NCI-H2227 treated with DMSO at 0.1 percent for 48 hours (cell line): ENCODE measurements around the gene ARHGAP22.

ENCODE experiments used
- DNase-seq: peaks from one replicate; lab custom pipeline; 2025; lab: John Stamatoyannopoulos, UW

Gene ARHGAP22

DNA sequence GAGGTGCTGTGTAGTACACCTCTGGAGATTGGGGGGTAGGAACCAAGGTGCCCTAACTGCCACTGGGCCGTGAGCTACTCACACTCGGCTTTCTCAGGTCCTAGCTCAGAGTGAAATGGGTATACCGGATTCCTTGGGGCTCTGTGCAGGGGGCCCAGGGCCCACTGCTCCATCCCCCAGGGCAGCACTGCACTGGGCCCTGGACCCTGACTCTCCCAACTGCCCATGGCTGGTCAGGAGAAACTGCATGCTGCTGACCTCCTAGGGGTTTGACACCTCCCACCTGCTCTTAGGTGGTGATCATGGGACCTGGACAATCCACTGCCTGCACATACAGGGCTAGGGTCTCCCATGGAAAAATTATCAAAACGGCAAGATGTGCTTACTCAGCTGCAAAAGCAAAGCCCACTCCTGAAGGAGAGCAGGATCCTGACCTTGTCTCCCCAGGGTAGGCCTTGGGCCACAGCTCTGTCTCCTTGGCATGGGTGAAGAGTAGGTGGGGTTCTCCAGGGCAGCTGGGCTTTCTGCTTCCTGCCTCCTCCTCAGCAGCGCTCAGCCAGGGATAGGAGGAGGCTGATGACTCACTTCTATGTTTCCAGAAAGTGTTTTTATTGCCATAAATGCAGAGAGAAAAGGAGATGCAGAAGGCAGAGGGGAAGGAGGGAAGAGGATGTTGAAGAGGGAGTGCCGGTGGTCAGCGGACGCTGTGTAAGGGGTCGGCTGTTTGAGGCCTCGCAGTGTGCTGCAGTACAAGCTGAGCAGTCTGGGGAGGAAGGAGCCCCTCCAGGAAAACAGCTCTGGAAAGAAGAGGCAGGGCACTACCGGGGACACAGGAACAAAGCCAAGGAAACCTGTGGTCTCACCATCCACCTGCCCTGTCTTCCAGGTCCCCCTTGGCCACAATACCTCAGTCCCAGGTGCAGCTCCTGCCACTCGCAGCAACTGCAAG is 107.8 kb downstream of the ARHGAP22 start:
- DNase-seq = no peak

DNA sequence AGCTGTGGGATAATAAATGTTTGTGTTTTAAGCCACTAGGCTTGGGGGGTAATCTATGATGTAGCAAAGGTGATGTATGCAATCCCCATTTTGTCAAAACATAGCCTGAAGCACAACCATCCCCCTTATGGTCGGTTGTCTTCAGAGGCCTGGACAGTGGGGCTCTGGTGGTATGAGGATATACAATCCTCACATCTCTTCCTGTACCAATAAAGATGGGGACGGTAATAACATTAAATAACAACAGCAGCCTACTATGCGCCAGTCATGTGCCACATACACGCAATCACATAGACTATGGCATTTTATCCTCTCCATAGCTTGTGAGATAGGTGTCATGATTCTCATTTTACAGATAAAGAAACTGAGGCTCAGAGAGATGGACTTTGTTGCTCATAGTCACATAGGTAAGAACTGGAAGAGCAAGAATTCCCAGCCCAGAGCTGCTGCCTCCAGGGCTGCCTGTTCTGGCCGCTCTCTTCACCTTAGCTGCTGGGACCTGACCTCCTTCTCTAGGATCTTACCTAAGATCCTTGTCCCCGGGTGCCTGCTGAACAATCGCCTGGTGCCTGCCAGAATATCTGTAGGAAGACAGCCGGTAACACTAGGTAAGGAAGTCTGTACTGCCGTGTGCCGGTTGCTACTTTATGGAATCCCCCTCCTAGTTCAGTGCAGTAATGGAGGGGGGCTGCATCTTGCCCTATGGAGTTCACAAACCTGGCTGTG is 108.6 kb downstream of the ARHGAP22 start:
- no peak for DNase-seq

DNA sequence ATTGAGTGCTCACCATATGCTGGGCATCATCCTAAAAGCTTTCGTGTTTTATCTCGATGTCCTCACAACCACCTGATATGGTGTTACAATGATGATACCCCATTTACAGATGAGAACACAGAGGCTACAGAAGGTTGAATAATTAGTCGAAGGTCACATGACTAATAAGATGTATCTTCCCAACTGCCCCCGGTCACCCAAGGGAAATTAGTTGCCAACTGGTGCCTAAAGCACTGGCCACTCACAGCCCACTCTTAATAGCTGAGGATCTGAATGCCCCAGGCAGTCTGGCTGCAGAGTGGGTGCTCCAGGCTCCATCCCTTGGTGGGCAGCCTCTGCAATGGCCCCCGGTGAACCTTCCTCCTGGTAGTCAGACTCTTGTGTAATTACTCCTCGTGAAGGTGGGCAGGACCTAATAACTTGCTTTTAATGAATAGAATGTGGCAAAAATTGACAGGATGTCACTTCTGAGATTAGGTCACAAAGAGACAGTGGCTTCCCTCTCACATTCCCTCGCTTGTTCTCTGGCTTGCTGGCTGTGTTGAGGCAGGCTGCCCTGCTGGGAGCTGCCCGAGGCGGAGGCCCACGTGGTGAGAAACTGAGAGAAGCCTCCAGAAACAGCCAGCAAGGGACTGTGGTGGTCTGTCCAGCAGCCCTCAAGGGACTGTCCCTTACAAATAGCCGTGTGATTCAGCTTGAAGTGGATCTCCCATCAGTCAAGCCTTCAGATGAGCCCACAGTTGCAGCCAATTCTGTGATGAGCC is 109.4 kb downstream of the ARHGAP22 start:
- no peak for DNase-seq

DNA sequence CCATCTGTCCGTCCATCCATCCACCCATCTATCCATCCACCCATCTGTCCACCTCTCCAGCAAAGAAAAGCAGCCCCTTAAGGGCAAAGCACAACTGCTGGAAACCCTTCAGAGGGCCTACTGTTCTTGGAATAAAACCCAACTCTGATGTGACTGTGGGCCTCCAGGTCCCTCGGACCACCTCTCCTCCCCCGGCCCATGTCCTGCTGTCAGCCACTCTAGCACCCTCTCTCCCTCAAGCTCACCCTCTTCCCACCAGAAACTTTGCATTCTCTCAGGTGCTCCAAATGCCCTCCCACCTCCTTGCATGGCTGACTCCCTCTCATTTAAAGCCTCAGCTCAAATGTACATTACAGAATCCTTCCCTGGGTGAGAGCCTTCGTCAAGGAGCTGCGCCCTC is 110.3 kb downstream of the ARHGAP22 start:
- DNase-seq = no peak

DNA sequence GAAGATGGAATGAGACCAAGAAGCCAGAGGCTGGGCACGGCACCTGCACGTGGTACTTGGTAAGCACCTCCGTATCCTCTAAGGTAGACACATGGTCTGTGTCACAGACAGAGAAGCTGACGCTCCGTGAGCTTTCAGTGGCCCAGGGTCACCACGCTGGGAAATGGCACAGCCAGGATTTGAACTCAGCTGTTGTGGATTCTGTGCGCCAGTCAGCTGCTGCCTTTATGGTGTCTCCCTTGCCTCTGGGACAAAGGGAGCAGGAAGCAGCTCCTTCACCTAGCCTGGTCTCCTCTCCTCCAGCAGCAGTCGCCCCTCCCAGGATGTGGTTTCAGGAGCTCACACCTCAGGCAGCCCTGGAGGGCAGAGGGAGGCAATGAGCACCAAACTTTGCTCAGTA is 110.8 kb downstream of the ARHGAP22 start:
- no peak for DNase-seq

DNA sequence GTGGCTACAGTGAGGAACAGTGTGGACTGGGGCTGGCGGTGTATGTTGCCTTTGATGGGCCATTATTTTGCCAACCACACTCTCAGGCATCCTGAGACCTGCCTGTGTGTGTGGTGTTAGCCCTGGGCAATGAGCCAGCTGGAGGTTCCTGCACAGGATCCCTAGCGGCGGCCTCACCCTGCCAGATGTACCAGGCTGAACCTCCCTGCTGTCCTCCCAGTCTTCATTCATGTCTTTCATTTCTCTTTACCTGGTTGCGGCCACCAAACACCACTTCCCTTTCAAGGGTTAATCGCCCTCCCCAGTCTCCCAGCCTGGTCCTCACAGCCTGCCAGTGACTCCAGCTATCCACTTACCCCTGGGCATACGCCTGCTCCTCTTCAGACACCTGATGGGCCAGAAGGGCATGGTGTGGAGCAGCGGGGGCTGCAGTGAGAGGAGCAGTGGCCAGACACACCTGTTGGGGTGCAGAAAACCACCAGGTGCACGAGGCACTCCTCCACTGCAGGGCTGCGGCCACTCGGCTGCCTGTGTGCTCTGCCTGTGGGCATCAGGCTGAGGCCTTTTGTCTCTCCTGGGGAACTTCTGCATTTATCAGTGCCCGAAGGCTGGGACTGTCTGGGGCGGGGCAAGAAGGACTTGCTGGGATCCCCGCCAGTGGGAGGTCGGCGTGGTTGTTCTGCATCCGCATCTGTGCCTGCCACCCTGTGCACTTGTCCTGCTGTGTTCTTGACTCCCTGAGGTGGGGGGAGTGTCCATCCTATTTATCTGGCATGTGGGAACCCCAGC is 111.6 kb downstream of the ARHGAP22 start:
- DNase-seq = no peak

DNA sequence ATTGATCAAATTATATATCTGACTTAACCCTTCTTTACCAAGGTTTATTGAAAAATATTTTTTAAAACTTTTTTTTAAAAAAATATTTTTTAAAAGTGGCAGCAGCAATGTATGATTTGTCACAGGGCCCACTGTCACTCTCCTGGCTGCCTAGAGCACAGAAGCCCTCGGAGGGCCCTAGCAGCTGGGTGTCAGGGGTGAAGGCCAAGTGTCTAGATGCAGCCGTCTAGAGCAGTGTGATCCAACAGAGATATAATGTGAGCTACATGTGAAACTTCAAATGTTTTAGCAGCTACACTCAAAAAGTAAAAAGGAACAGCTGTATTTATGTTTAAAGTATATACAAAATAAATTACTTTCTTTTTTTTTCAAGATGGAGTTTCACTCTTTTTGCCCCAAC is 112.7 kb downstream of the ARHGAP22 start:
- no peak for DNase-seq

DNA sequence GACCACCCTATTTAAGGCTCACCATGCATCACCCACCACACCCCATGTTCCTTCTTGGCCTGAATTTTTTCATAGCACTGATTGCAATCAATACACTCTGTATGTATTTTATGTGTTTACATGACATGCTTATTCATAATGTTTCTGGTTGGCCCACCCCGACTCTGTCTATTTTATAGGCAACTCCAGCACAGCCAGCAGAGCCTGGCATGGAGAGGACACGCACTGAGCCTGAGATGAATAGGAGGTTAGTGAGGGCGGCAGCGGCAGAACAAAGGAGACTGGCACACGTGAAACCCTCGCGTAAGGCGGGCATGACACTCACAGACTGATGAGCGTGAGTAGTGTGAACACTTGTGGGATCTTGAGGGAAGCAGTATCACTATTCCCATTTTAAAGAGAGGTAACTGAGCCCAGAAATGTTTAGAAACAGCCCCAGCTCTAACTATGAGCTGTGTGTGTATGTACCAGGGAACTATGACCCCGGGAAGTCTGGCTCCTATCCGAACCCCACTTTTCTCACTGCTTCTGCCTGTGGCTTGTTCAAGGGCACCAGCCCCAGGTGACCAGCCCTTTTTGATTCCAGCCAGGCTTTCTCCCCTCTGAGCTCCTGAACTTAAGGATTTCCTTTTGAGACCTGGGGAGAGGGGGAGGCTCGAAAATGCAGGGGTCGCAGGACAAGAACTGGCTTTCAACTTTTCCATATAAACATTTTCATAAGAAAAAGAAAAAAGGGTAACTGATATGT is 113.3 kb downstream of the ARHGAP22 start:
- no peak for DNase-seq

DNA sequence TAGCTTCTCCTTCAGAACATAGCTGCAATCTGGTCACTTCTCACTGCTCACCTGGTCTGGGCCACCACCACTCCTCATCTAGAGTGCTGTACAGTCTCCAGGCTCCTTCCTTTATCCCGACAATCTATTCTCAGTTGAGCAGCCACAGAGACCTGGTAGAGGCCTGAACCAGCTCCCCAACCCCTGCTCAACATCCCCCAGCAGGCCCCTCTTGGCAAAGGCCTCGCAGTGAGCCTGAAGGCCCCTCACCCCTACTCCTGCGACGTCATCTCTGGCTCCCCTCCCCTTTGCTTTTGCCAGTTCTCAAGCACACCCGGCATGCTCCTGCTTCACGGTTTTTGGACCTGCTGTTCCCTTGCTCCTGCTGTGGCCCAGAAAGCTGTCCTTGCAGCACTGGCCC is 113.9 kb downstream of the ARHGAP22 start:
- DNase-seq = no peak

DNA sequence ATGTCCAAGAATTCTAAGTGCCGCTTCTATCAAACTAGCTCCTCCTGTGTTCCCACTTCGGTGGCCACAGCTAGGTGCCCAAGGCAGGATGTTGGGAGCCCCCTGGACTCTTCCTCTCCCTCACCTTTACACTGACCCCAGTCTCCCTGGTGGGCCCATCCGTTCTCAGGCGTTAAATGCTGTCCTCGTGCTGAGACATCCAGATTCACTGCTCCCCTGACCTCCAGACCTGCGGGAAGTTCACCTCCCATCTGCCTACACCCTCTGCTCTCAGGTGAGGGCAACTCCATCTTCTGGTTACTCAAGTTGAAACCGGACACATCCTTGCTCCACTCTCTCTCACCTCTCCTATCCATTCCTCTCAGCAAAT is 114.3 kb downstream of the ARHGAP22 start:
- DNase-seq = no peak

DNA sequence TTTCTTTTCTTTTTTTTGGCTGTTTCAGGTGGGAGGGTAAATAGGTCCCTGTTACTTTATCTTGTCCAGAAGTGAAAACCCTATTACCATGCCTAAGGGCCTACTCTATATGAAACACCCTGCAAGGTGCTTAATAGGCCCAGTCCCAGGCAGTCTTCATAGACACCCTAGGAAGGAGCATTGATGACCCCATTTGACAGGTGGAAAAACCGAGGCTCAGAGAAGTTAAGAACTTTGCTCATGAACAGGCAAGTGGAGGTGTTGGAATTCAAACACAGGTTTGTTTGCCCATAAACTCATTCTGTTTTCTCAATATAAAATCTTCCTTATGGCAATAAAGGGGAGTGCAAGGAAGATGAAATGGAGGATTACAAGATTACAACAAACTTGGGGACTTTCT is 115.8 kb downstream of the ARHGAP22 start:
- no peak for DNase-seq

DNA sequence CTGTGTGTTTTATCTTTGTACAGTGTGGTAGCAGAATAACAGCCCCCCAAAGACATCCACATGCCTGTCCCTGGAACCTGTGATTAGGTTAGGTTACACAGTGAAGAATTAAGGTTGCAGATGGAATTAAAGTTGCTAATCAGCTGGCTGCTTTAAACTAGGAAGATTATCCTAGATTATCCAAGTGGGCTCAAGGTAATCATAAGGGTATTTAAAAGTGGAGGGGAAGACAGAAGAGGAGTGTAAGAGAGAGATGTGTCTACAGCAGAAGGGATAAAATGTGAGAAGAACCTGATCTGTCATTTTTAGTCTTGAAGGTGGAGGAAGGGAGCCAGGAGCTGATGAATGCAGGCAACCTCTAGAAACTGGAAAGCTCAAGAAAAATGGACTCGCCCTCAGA is 117.6 kb downstream of the ARHGAP22 start:
- no peak for DNase-seq

DNA sequence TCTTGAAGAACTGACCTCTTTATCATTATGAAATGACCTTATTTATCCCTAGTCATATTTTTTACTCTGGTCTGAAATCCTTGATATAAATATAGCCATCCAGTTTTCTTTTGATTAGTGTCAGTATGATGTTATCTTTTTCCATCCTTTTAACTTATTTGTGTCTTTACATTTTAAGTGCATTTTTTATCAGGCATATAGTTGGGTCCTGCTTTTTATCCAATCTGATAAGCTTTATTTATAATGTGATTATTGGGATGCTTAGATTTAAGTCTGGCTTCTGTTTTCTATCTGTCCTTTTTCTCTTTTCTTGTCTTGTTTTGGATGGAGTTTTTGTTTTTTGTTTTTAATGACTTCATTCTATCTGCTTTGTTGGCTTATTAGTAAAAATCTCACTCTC is 119.2 kb downstream of the ARHGAP22 start:
- DNase-seq = no peak

DNA sequence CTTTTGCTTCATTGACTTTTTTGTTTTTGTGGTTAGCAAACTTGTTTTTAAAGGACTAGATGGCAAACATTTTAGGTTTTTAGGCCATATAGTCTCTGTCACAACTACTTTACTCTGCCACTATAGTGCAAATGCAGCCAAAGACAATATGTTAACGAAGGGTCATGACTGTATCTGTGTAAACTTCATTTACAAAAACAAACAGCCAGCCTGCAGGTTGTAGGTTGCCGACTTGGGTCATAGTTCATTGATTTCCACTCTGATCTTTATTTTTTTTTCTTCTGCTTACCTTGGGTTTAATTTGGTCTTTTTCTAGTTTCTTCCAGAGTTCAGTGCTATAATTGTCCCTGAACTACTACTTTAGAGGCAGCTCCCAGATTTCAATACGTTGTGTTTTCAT is 120.0 kb downstream of the ARHGAP22 start:
- no peak for DNase-seq

DNA sequence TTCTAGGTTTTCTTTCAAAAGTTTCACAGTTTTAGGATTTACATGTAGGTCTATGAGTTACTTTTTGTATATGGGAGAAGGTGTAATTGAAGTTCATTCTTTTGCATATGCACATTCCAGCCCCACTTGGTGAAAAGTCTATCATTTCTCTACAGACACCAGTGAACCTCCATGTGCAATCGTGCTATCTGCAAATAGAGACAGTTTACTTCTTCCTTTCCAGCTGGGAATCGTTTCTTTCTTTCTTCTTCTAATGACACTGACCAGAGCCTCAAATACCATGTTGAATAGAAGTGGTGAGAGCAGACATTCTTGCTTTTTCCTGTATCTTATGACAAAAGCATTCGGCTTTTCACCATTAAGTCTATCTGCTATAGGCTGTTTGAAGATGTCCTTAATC is 122.7 kb downstream of the ARHGAP22 start:
- no peak for DNase-seq

DNA sequence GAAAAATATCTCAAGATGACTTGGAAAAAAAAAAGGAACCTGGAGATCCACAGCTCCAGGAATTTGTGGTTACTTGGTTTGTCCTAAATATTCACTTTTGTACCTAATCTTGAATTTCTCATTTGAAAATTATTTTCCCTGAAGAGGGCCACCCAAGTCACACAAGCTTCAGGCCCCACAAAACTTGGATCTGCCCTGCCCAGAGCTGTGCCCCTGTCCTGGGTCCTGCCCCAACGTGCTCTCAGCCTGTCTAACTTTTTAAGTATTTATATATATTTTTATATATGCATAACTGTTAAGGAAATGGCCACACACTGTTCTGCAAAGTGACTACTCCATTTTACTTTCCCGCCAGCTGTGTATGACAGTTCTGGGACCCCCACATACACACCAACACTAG is 123.5 kb downstream of the ARHGAP22 start:
- no peak for DNase-seq

DNA sequence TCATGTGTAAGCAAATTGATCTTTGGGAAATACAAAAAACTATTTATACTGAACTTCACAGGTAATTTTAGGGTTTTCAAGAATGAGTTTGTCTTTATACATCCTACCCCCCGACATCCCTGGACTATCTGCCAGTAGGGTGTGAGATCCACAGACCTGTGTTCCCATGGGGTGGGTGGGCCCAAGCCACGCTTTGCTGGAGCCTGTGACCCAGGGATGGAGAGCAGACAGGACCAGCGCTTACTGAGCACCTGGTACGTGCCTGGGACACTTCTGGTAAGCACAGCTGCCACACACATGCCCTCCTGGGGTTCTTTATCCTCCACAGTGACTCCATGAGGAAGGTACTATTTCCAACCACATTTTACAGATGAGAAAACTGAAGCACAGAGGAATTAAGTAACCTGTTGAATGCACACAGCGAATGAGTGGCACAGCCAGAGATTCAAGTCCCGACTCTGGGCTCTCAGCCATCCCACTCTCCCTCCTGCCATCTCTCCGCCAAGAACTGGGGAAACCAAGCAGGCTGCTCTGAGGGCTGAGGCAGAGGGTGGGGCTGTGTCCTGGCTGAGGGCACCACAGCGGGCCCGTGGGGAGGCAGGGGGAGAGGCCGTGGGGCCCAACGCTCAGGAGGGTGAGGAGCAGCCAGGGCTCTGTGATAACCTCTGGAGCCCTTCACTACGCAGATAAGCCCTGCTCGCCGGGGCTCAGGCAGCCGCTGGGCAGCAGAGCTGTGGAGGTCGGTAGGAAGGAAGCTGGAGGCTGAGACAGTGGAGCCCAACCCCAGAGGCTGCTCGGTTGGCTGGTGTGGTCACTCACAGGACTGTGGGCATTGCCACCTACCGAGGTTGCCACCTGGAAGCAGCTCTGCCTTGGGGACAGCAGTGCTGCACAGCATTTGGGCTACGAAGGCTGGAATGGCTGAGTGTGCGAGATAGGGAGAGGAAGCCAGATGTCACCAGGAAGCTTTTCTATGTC is 124.2 kb downstream of the ARHGAP22 start:
- DNase-seq = no peak

DNA sequence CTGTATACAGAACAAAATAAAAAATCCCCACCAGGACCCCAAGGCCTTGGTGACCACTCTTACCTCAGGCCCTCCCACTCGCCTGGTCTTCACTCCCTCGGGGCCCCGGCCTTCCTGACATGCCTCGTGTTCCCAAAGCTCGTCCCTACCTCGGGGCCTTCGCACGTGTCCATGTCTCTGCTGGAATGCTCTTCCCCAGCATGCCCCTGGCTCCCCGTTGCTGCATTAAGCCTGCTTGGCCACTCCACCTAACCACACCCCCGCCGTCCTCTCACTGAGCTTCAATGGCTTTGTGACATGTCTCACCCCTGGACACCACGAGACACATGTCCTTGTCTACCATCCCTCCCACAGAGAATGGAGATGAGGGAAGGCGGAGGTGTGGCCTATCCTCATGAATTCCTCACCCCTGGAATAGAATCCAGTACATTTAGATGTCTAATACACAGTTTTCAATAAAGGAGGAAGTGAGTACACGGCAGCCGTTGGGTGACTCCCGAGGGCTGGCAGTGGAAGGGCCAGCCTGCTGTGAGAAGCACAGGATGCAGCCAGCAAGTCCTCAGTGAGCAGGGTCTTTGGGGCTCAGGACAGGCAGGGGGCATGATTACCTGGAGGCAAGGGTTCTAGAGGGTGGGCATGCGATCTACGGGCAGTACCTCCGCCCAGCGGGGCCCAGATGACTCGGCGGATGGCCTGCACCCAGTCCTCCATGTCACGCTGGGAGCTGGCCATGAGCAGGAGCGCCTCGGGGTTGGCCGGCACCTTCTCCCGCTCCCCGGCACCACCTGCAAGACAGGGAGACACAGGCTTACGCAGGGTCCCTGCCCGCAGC is 125.7 kb downstream of the ARHGAP22 start:
- DNase-seq = no peak

DNA sequence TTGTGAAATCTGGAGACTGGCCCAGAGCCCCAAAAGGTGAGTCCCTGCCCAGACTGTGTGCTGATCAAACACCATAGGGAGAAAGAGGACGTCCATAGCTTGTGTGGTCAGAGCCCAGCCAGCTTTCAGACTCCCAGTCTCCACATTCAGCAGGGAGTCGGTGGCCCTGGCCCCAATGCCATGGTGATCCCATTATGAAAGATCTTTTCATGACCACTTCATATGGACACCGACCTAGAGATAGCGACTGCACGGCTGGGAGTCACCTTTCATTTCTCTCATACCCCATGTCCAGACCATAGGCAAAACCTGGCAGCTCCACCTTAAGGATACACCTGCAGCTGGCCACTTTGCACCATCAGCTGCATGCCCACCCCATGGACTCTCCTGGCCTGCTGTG is 126.4 kb downstream of the ARHGAP22 start:
- no peak for DNase-seq
